Progenitor cell of endocrine pancreas (in vitro differentiated cells): ENCODE data around the gene KLK7. TPM values are rescaled to one million over a fixed set of nuclear protein-coding genes. Genes with fewer than 3 reads are reported as not detected.

Source experiments
- DNase-seq: peaks from one replicate; pipeline ENCODE4 v3.0.0; 2021; ENCODE audit warnings: low spot score; ENCODE audit not compliant: unreplicated experiment
- H3K27ac Mint-ChIP-seq: 2 replicates; pipeline ENCODE4 v1.8.0; 2021; ENCODE audit warnings: mild to moderate bottlenecking, moderate library complexity, mixed read lengths
- H3K27me3 Mint-ChIP-seq: 2 replicates; pipeline ENCODE4 v1.8.0; 2021; ENCODE audit warnings: mixed read lengths
- H3K36me3 Mint-ChIP-seq: 2 replicates; pipeline ENCODE4 v1.8.0; 2022; ENCODE audit warnings: mixed read lengths; ENCODE audit not compliant: insufficient read depth
- H3K4me1 Mint-ChIP-seq: 2 replicates; pipeline ENCODE4 v1.8.0; 2021; ENCODE audit warnings: low read depth, mixed read lengths
- H3K4me3 Mint-ChIP-seq: 2 replicates; pipeline ENCODE4 v1.8.0; 2021; ENCODE audit warnings: low read depth, mild to moderate bottlenecking, moderate library complexity, mixed read lengths
- H3K9me3 Mint-ChIP-seq: 2 replicates; pipeline ENCODE4 v1.8.0; 2021; ENCODE audit warnings: low read depth, mixed read lengths
- CTCF ChIP-seq: fragments of 200-600 bp; sonication (generic); IDR thresholded peaks from one replicate; pipeline ENCODE4 v1.5.0; 2021; ENCODE audit warnings: antibody characterized with exemption, mild to moderate bottlenecking; ENCODE audit not compliant: unreplicated experiment
- total RNA-seq: library from RNA; stranded (reverse); gene quantifications from 2 replicates; pipeline ENCODE4 v1.2.1, GENCODE V29; 2021

The KLK7 gene
- total RNA-seq, 1 donor from 2014 or later = not detected

DNA sequence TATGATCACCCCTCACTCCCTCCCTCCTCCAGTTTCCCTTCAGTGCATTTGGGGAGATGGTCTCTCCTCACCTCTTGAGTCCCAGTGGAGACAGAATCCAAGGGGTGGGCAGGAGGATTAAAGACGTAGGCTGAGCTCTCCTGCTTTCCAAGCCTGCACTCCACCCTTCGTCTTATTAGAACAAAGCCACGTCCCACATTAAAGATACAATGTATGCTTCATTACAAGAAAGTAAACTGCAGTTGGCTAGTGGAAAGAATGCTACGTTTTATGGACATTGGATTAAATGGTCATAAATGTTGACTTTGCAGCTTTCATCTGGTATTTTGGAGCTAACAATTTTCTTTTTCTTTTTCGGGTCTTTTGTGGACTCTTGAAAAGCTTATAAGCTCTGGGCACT lies 44.2 kb upstream of the KLK7 start:
- no peaks in the 10 kb centered on the region for H3K9me3 Mint-ChIP-seq
- no peak overlapping the region for H3K27ac Mint-ChIP-seq
- TF ChIP-seq CTCF = no peak
- H3K4me1 Mint-ChIP-seq = peaks cover 11% of the 10 kb centered on the region
- no peak for DNase-seq
- H3K27me3 Mint-ChIP-seq = peaks cover 26% of the 10 kb centered on the region
- no peak overlapping the region for H3K4me3 Mint-ChIP-seq
- H3K36me3 Mint-ChIP-seq = no peaks in the 10 kb centered on the region

DNA sequence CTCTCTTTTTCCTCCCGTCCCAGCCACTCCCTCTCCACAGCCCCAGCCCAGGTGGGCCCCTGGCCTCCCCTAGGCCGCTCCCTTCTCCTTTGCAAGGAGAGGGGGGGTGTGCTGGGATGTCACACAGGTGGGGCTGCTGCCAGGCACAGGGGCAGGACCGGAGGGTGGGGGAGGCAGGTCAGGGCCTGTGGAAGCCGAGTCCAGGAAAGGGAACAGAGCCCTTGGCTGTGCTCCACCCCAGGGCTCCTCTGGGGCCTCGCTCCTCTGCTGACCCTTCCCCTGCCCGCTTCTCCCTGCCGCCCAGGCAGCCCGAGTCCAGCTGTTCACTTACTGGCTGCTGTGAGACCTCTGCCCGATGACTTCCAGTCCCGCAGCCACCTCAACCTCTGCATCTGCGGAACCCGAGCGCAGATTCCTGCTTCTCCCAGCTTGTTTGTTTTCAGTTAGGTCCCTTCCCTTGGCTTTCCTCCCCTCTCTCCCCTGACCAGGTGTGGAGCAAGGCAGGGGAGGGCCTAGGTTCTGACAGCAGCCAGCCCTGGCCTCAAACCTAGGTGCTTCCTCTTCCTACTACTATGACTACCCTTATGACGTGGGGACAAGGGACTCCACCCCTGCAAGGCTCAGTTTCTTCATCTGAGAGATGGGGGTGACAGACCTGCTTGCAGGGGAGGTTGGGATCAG lies 43.5 kb upstream of the KLK7 start:
- Mint-ChIP-seq H3K9me3 (no peaks in the 10 kb centered on the region), H3K4me1 (peaks cover 11% of the 10 kb centered on the region), H3K27ac (no peak overlapping the region), H3K36me3 (no peaks in the 10 kb centered on the region), H3K27me3 (peaks cover 31% of the 10 kb centered on the region), H3K4me3 (no peak overlapping the region)
- TF ChIP-seq CTCF = no peak
- DNase-seq = no peak

GRCh38 chr19:51026554-51026831 lies 42.8 kb upstream of the KLK7 start, which contains the start of gene KLK11:
Gene KLK11, minus strand, starts transcription at chr19:51026616. Its CDS starts 985 bp downstream, at chr19:51025631.
- Mint-ChIP-seq H3K9me3 (no peaks in the 10 kb centered on the region), H3K4me3 (no peak within 1 kb of the TSS), H3K27me3 (peaks cover 31% of the 10 kb centered on the region), H3K36me3 (no peaks in the 10 kb centered on the region), H3K27ac (no peak within 1 kb of the TSS), H3K4me1 (peaks cover 11% of the 10 kb centered on the region)
- no peak for DNase-seq
- TF ChIP-seq CTCF = no peak

DNA sequence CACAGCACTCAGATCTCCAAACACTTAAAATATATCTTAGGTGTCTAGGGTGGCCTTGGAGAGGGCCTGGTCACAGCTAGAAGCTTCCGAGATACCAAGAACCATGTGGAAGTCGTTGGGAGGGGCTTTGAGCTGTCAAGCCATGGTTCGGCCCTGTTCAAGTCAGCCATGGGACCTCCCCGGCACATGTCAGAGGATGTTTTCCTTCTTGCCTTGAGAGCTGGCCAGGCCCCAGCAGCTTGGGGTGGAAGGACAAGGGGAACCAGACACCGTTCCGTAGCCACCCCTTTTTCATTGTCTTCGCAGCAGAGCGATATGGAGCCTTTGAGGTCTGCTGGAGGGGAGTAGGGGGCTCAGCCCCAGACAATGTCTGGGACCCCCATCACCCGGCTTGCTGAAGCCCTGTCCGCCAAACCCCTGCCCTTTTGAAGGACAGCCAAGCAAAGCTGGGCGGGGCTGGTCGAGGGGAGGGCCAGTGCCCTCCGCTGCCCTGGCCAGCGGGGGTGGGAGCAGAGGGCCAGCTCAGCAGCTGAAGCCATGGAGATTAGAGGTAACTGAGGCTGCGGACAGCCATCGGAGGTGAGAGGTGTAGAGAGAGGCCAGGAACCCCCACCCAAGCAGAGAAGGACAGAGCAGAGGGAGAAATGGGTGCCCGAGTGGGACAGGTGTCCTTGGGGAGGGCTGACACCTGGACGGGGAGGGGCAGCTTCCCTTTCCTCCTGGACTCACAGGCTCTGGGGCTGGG lies 42.3 kb upstream of the KLK7 start:
- DNase-seq = no peak
- TF ChIP-seq CTCF = no peak
- Mint-ChIP-seq H3K9me3 (no peaks in the 10 kb centered on the region), H3K36me3 (no peaks in the 10 kb centered on the region), H3K4me3 (no peak overlapping the region), H3K4me1 (peaks cover 11% of the 10 kb centered on the region), H3K27me3 (peaks cover 34% of the 10 kb centered on the region), H3K27ac (no peak overlapping the region)

DNA sequence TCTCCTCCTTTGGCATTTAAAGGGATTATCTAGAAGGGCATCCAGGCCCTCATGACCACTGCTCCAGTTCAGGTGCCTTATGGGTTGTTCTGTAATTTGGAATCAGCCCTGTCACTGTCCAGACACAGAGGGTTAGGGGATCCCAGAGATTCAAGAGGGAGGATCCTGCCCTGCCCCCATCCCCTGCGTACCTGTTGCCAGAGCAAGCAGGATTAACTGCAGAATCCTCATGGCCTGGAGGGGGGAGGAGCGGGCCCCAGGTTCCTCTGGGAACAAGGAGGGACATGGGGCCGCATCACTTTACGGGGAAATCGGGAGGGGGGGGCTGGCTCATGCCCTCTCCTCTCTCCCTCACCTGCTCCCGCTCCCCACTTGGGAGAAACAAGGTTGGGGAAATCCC lies 41.7 kb upstream of the KLK7 start:
- H3K9me3 Mint-ChIP-seq = no peaks in the 10 kb centered on the region
- H3K36me3 Mint-ChIP-seq = no peaks in the 10 kb centered on the region
- peaks cover 38% of the 10 kb centered on the region for H3K27me3 Mint-ChIP-seq

More for the DNA sequence above, 41.7 kb upstream of the KLK7 start:
- Mint-ChIP-seq H3K4me3 (no peak overlapping the region), H3K27ac (no peak overlapping the region), H3K4me1 (peaks cover 11% of the 10 kb centered on the region)
- no peak for TF ChIP-seq CTCF
- no peak for DNase-seq
